Measurements from ENCODE around the gene JMJD8. TPM values are rescaled to one million over a fixed set of nuclear protein-coding genes. Genes with fewer than 3 reads are reported as not detected.

Gene JMJD8
- total and polyA plus RNA-seq, 9 of the 15 experiments (the other 6 are each of a cell fraction or from before 2014, with no cell fraction given), result 1.2 to 50.6 (median 29.3) TPM

GRCh38 chr16:667113-667779 lies 16.9 kb downstream of the JMJD8 start (continued):
- no peak for TF ChIP-seq MED1 (CRISPR knock-in tag; IDR thresholded peaks at IDR 0.05; ENCODE audit: borderline replicate concordance)
- no peak for TF ChIP-seq STAG1 (CRISPR knock-in tag; IDR thresholded peaks at IDR 0.05; ENCODE audit: borderline replicate concordance)
- TF ChIP-seq ZZZ3 (IDR thresholded peaks at IDR 0.05), result no peak
- no peak for TF ChIP-seq GATAD2A (IDR thresholded peaks at IDR 0.05)
- TF ChIP-seq E2F6 (IDR thresholded peaks at IDR 0.05; ENCODE audit: borderline replicate concordance in 1 of 2, extremely low read depth in 1 of 2, insufficient read depth in 1 of 2, insufficient read length in 1 of 2, low read depth in 1 of 2, low read length in 1 of 2, poor library complexity in 1 of 2, severe bottlenecking in 1 of 2), result no peak
- 0 out of 2 replicates have a peak, but pooled peaks have one; percentile 75 for TF ChIP-seq ZNF124 (CRISPR knock-in tag; IDR thresholded peaks at IDR 0.05)
- TF ChIP-seq MECOM (CRISPR knock-in tag; IDR thresholded peaks at IDR 0.05), result no peak
- TF ChIP-seq DMBX1 (CRISPR knock-in tag; IDR thresholded peaks at IDR 0.05; ENCODE audit: borderline replicate concordance), result no peak
- no peak for TF ChIP-seq ZNF699 (CRISPR knock-in tag; IDR thresholded peaks at IDR 0.05; ENCODE audit: insufficient replicate concordance)
- peak; percentile 24 for TF ChIP-seq USF1 (CRISPR knock-in tag; IDR thresholded peaks at IDR 0.05)
- no peak for TF ChIP-seq ILK (tag; IDR thresholded peaks at IDR 0.05; ENCODE audit: borderline replicate concordance, low read depth)
- TF ChIP-seq ZNF282 (CRISPR knock-in tag; IDR thresholded peaks at IDR 0.05), result peak; percentile 67
- no peak for TF ChIP-seq SRSF9 (IDR thresholded peaks at IDR 0.05; ENCODE audit: borderline replicate concordance, low read depth, low read length)
- TF ChIP-seq ZNF551 (CRISPR knock-in tag; IDR thresholded peaks at IDR 0.05), result no peak
- no peak for TF ChIP-seq ZNF785 (CRISPR knock-in tag; IDR thresholded peaks at IDR 0.05)

Data from K562 (cell line).